Ascending aorta (tissue), 2 donors: Measurements from ENCODE around the gene CASKIN1. TPM values are rescaled to one million over a fixed set of nuclear protein-coding genes. Genes with fewer than 3 reads are reported as not detected.

Experiments
- DNase-seq, 2 donors: peaks; one replicate each; pipeline ENCODE4 v3.0.0-alpha.2; 2019; ENCODE audit warnings: low spot score in 2 of 2
- H3K27ac ChIP-seq, 2 donors: fragments of 200-600 bp; sonication (generic); one replicate each; pipeline ENCODE4 v1.5.1; 2016 to 2017; ENCODE audit warnings: mild to moderate bottlenecking in 1 of 2
- H3K27me3 ChIP-seq: fragments of 200-600 bp; sonication (generic); one replicate; pipeline ENCODE4 v1.5.1; 2017
- H3K36me3 ChIP-seq, 2 donors: fragments of 200-600 bp; sonication (generic); one replicate each; pipeline ENCODE4 v1.5.1; 2016
- H3K4me1 ChIP-seq, 2 donors: fragments of 200-600 bp; sonication (generic); one replicate each; pipeline ENCODE4 v1.5.1; 2016 to 2017; ENCODE audit warnings: mild to moderate bottlenecking in 1 of 2
- H3K4me3 ChIP-seq, 2 donors: fragments of 200-600 bp; sonication (generic); one replicate each; pipeline ENCODE4 v1.5.1; 2016 to 2017; ENCODE audit warnings: mild to moderate bottlenecking in 1 of 2
- H3K9me3 ChIP-seq, 2 donors: fragments of 200-600 bp; sonication (generic); one replicate each; pipeline ENCODE4 v1.5.1; 2016
- intact Hi-C: fragments of 100-400 bp; cut with DNase I; formaldehyde crosslinking; loops from one replicate; pipeline ENCODE4 v1.15.1; 2023
- total RNA-seq: library from RNA; depleted of rRNA; stranded (reverse); fragments of >200 nt; gene quantifications from one replicate; pipeline ENCODE4 v1.1.0, GENCODE V29; 2016
- TF ChIP-seq, protein P1 (sequence below), 3 experiments: fragments of 200-600 bp in 2 of 3; fragments of 450-650 bp in 1 of 3; sonication (generic) in 2 of 3; IDR thresholded peaks; one replicate each; pipeline ENCODE4 v1.5.1; 2016 to 2019; ENCODE audit warnings: antibody characterized with exemption in 3 of 3, mild to moderate bottlenecking in 1 of 3, moderate library complexity in 1 of 3

CASKIN1 gene
- total RNA-seq, 1 donor from 2014 or later: not detected

DNA sequence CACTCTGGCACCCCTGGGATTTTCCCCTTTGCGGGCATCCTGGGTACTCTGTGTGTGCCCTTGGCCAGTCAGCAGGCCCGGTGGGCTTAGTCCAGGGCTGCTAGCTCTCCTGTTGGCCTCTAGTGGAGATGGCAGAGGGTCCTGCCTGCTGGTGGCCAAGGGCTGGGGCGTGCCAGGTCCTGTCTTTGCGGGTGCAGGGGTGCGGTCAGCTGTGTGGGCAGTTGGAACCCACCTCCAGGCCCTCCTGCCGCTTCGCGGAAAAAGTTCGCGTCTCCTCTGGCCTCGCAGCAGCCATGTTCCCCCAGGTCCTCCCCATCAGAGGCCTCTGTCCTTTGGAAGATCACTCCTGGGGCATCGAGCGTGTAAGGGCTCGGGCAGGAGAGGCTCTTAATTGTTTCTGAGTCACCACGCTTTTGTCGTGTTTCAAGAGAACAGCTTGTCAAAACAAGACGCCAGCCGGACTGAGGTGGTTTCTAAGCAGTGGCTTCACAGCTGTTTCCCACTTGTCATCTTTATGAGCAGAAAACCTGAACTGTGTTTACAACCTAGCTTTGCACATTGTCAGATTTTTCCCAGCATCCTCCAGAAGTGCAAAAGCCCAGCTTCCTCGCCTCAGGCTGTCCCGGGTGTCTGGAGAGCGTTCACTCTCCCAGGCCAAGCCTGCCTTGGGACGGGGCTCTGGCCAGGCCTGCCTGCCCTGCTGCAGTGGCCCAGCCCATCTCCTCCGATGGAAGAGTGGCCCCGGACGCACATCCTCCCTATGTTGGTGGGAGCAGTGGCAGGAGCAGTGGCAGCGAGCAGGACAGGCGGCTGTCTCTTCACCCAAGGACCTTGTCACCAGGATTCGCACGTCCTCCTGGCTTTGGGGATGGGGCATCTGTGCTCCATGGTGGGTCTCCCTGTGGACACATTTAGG lies 34.9 kb upstream of the CASKIN1 start:
- H3K36me3 ChIP-seq: peaks cover 82% of the 10 kb centered on the region in 2 donors
- no peak overlapping the region for H3K4me3 ChIP-seq
- TF ChIP-seq, protein P1, sequence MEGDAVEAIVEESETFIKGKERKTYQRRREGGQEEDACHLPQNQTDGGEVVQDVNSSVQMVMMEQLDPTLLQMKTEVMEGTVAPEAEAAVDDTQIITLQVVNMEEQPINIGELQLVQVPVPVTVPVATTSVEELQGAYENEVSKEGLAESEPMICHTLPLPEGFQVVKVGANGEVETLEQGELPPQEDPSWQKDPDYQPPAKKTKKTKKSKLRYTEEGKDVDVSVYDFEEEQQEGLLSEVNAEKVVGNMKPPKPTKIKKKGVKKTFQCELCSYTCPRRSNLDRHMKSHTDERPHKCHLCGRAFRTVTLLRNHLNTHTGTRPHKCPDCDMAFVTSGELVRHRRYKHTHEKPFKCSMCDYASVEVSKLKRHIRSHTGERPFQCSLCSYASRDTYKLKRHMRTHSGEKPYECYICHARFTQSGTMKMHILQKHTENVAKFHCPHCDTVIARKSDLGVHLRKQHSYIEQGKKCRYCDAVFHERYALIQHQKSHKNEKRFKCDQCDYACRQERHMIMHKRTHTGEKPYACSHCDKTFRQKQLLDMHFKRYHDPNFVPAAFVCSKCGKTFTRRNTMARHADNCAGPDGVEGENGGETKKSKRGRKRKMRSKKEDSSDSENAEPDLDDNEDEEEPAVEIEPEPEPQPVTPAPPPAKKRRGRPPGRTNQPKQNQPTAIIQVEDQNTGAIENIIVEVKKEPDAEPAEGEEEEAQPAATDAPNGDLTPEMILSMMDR (IDR thresholded peaks at IDR 0.05): no peak
- H3K27ac ChIP-seq: no peak overlapping the region
- intact Hi-C loops: no loop called here
- no peaks in the 10 kb centered on the region for H3K27me3 ChIP-seq
- DNase-seq: no peak
- H3K9me3 ChIP-seq: no peaks in the 10 kb centered on the region
- H3K4me1 ChIP-seq: peaks cover 0 to under 1% of the 10 kb centered on the region in 2 donors

DNA sequence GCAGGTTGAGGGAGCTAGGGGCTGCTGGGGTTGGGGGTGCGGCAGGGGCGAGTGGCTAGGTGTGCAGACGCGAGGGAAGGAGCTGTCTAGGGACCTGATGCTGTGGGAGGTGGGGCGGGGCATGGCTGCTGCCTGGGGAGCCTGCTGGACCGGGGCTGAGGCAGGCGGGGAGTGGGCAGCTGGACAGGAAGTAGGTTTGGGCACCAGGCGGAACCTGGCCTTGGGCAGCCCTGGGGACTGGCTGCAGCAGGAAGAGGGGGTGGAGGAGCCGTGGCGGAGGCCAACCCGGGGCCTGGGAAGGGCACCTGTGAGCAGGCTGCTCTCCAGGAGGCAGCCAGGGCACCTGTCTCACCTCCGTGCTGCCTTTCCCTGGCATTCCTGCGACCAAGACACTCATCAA lies 34.0 kb upstream of the CASKIN1 start:
- Histone ChIP-seq H3K4me3 (no peak overlapping the region), H3K4me1 (no peaks in the 10 kb centered on the region), H3K27ac (no peak overlapping the region), H3K9me3 (no peaks in the 10 kb centered on the region), H3K27me3 (no peaks in the 10 kb centered on the region), H3K36me3 (peaks cover 76% of the 10 kb centered on the region in 2 donors)
- no peak for DNase-seq
- intact Hi-C loops: no loop called here
- TF ChIP-seq, protein P1 (IDR thresholded peaks at IDR 0.05): no peak

DNA sequence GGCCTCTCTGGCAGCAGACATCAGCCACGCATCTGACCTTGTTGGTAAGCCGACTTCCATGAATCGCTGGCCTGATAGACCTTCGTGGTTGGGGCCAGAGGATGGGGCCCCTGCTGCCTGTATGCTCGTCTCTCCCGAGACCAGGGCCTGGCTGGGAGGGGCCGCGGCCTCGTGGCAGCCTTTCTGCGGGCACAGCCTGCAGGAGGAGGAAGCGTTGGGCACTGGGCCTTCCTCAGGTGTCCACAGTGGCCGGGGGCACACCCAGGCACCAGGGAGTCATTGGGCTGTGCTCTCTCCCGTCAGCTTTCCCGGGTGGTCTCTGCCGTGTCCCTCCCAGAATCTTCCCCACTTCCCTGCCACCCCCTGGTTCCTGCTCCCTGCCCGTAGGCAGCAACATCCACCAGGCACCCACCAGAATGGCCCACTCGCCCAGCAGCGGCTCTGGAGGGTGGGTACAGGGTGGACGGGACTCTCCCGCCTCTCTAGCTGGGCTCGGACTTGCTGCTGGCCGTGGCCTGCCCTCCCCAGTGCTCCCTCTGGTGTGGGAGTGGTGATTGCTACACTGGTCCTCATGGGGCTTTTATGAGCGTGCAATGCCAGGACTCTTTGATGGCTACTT lies 33.3 kb upstream of the CASKIN1 start:
- intact Hi-C loops: no loop called here
- H3K36me3 ChIP-seq: peaks cover 69 to 70% of the 10 kb centered on the region in 2 donors

DNA sequence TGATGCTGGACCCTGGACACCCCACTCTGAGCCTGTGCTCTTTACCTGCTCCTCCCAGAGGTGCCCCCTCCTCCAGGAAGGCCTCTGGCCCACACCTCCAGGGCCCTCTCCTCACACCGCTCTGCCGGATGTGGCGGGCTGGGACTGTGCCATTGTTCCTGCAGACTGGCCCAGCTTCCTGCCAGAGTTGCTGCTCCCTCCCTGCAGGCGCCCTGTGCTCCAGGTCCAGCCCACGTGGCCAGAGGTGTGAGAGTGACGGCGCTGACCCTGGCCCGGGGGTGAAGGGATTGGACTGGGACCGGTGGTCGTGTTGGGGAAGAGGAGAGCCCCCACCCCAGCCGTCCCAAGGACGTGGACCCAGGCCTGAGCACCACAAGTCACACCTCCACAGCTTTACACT lies 32.7 kb upstream of the CASKIN1 start:
- DNase-seq: no peak
- H3K36me3 ChIP-seq: peaks cover 63% of the 10 kb centered on the region in 2 donors
- H3K4me1 ChIP-seq: peaks cover 4 to 11% of the 10 kb centered on the region in 2 donors
- H3K4me3 ChIP-seq: no peak overlapping the region
- no peak overlapping the region for H3K27ac ChIP-seq
- no peaks in the 10 kb centered on the region for H3K9me3 ChIP-seq
- no peaks in the 10 kb centered on the region for H3K27me3 ChIP-seq
- TF ChIP-seq, protein P1 (IDR thresholded peaks at IDR 0.05): no peak
- intact Hi-C loops: no loop called here

More for the DNA sequence above, 33.3 kb upstream of the CASKIN1 start:
- Histone ChIP-seq H3K9me3 (no peaks in the 10 kb centered on the region), H3K4me1 (peaks cover 0 to 5% of the 10 kb centered on the region in 2 donors), H3K27ac (no peak overlapping the region), H3K4me3 (no peak overlapping the region), H3K27me3 (no peaks in the 10 kb centered on the region)
- TF ChIP-seq, protein P1 (IDR thresholded peaks at IDR 0.05): no peak
- no peak for DNase-seq

DNA sequence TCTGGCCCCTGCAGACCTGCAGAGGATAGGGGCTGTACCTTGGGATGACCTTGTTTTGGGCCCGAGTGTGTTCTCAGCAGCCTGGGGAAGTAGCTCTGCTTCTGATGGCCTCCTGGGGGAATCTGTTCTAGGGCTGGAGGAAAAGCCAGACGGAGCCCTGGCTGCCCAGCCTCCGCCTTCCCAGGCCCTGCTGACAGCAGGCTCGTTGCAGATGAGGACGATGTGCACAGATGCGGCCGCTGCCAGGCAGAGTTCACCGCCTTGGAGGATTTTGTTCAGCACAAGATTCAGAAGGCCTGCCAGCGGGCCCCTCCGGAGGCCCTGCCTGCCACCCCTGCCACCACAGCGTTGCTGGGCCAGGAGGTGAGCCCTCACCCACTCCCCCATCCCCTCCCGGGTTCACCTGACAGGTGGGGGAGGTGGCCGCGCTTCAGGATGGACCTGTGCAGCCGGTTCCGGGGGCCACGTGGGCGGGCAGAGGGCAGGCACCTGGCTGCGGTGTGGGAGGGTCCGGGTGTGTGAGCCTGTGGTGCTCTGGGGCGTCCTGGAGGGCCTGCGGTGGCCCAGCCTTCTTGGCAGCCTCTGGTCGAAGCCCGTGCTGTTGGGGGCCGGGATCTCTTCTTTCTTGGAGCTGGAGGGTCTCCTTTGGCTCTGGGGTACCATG lies 31.9 kb upstream of the CASKIN1 start:
- no peaks in the 10 kb centered on the region for H3K9me3 ChIP-seq
- peaks cover 4 to 13% of the 10 kb centered on the region in 2 donors for H3K4me1 ChIP-seq
- no peaks in the 10 kb centered on the region for H3K27me3 ChIP-seq
- H3K4me3 ChIP-seq: no peak overlapping the region
- no peak overlapping the region for H3K27ac ChIP-seq
- H3K36me3 ChIP-seq: peaks cover 55% of the 10 kb centered on the region in 2 donors
- intact Hi-C loops: no loop called here
- TF ChIP-seq, protein P1 (IDR thresholded peaks at IDR 0.05): no peak
- no peak for DNase-seq
